Measurements from ENCODE around the gene MCF2L.
"Not testable (repeated sequence)": the region's sequence is repeated elsewhere in the genome, so short reads cannot be mapped to it uniquely, and the experiment has no call there.

MCF2L gene

GRCh38 chr13:113057084-113057483 lies 88.1 kb downstream of the MCF2L start:
- TF ChIP-seq CTCF (IDR thresholded peaks at IDR 0.05; ENCODE audit: low read depth, low read length): no peak
- in situ Hi-C loops (cut with HindIII; ENCODE audit: low sequenced_read_pairs): no loop called here
- H3K4me3 ChIP-seq (ENCODE audit: low read depth, low read length): no peak overlapping the region
- DNase-seq (ENCODE audit: low read depth, low spot score): no peak

- in situ Hi-C loops (cut with HindIII; ENCODE audit: low sequenced_read_pairs); H3K4me3 ChIP-seq (ENCODE audit: low read depth, low read length); DNase-seq (ENCODE audit: low read depth, low spot score): not testable (repeated sequence)
Measured at GRCh38 chr13:113057559-113057958, 88.5 kb downstream of the MCF2L start.

GRCh38 chr13:113058129-113058987 lies 89.3 kb downstream of the MCF2L start:
- in situ Hi-C loops (cut with HindIII; ENCODE audit: low sequenced_read_pairs): no loop called here
- no peak overlapping the region for H3K4me3 ChIP-seq (ENCODE audit: low read depth, low read length)
- no peak for TF ChIP-seq CTCF (IDR thresholded peaks at IDR 0.05; ENCODE audit: low read depth, low read length)
- no peak for DNase-seq (ENCODE audit: low read depth, low spot score)

GRCh38 chr13:113058988-113059850 lies 90.2 kb downstream of the MCF2L start:
- no peak for TF ChIP-seq CTCF (IDR thresholded peaks at IDR 0.05; ENCODE audit: low read depth, low read length)
- no peak overlapping the region for H3K4me3 ChIP-seq (ENCODE audit: low read depth, low read length)
- no peak for DNase-seq (ENCODE audit: low read depth, low spot score)
- in situ Hi-C loops (cut with HindIII; ENCODE audit: low sequenced_read_pairs): no loop called here

GRCh38 chr13:113059891-113060290 lies 90.9 kb downstream of the MCF2L start:
- in situ Hi-C loops (cut with HindIII; ENCODE audit: low sequenced_read_pairs): no loop called here
- no peak for DNase-seq (ENCODE audit: low read depth, low spot score)
- no peak for TF ChIP-seq CTCF (IDR thresholded peaks at IDR 0.05; ENCODE audit: low read depth, low read length)
- H3K4me3 ChIP-seq (ENCODE audit: low read depth, low read length): no peak overlapping the region

GRCh38 chr13:113060557-113061270 lies 91.7 kb downstream of the MCF2L start:
- in situ Hi-C loops (cut with HindIII; ENCODE audit: low sequenced_read_pairs): no loop called here
- no peak for TF ChIP-seq CTCF (IDR thresholded peaks at IDR 0.05; ENCODE audit: low read depth, low read length)
- no peak for DNase-seq (ENCODE audit: low read depth, low spot score)
- no peak overlapping the region for H3K4me3 ChIP-seq (ENCODE audit: low read depth, low read length)

Data from astrocyte of the spinal cord (primary cell).